ENCODE measurements around the gene OR9A2.
"Not testable (repeated sequence)": the region's sequence is repeated elsewhere in the genome, so short reads cannot be mapped to it uniquely, and the experiment has no call there.

Gene OR9A2

DNA sequence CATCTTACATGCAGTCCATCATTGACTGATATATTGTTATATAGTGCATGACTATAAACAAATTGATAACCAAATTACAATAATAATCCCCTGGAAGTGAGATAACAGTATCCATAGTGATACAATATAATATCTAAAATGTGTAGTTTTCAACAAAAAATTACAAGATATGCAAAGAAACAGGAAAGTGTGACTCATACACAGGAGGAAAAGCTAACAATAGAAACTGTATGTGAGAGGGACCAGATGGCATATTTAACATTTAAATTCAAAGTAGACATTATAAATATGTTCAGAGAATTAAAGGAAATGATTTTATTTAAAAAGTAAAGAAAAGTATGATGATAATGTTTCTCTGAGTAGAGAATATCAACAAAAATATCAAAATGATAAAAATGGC lies 8.0 kb downstream of the OR9A2 start:
- no peak for DNase-seq (ENCODE audit: low spot score)

DNA sequence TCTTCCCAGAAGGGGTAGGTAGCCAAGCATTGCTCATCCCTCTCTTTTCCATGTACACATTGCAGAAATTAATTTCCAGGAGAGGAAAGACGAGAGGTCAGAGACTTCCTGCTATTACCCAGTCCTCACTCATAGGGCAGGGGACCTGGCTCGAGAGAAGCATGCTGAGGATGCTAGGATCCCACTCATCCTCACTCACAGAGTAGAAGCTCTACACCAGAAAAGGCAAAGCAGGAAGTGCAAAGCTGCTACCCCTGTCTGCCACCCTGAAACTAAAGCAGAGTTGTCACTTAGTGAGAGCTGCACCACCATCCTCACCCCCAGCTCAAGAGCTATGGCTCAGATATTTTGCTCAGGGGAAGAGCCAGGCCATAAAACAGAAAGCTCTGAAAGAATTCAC lies 9.9 kb downstream of the OR9A2 start:
- DNase-seq (ENCODE audit: low spot score), result no peak

DNA sequence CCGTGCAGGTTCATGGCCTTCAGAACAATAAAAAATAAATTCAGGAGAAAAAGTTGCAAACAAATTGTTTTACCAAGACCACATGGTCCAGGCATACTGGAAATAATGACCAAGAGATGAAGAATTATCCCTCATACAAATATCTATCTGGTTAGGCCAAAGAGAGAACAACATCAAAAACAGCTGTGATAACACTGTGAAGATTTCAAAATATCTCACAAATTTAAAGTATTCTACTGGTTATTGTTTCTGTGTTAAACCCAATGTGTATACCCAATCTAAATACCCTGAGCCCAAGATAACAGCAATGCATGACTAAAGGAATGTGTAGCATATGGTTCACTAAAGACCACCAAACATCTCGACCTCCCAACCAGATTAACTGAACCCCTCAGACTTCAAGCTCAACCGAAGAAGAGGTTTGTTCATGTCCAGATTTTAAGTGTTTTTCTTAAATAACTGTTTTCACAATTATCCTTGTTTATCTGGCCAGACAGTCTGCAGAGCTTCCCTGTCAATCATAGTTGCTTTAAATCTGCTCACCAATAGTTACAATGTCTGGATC lies 10.9 kb downstream of the OR9A2 start:
- DNase-seq (ENCODE audit: low spot score), result no peak

DNA sequence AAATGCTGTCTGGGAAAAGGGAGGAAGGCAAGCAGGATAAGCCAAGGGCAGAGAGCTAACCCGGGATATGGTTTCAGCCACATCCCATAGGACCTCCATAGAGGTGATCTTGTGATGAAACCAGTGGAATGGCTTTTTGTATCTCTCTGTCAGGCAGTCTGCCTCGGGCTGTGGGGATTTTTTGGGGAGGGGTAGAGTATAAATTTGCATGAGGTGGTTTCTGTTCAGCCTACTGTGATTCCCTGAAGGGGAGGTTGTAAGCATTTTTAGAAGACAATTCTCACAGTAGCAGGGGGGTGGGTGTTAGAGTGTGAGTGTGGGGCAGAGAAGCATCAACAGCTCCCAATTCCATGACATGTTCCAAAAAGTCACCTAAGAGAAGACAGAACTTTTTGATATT lies 11.8 kb downstream of the OR9A2 start:
- no peak for DNase-seq (ENCODE audit: low spot score)

DNA sequence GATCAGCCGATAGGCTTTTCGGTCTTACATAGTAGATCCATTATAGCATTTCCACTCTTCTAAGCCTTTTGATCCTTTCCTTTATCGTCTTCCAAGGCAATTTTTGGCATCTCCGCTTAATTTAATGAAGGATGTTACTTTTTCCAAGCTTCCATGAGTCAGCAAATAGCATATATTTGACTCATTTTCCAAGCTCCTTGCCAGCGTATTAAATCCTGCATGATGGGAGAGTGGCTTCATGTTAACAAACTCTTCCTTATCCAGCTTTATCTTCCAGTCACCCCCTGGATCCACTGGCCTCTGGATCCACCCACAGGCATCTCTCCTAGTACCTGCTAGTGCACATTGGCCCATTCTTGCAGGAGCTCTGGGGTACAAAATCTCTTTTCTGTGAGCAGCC lies 13.0 kb downstream of the OR9A2 start:
- peak; percentile 62 for DNase-seq (ENCODE audit: low spot score)

DNA sequence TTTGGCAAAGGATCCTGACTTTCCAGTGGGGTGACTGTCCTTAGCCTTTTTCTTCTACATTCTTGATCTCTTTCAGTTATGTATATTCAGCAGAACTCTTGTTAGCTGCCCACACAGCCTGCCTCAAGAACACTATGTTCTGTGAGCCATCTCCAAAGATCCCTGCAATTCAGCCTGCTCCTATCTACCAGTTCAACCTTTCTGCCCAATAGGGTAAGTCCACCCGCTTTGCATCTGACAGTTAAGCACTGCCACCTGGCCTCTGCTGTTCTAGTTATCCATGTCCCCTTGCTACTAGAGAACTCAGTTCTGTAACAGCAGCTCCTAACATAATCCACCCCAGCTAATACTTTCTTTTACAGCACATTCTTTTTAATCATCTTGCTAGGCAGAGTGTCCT lies 13.5 kb downstream of the OR9A2 start:
- no peak for DNase-seq (ENCODE audit: low spot score)

DNA sequence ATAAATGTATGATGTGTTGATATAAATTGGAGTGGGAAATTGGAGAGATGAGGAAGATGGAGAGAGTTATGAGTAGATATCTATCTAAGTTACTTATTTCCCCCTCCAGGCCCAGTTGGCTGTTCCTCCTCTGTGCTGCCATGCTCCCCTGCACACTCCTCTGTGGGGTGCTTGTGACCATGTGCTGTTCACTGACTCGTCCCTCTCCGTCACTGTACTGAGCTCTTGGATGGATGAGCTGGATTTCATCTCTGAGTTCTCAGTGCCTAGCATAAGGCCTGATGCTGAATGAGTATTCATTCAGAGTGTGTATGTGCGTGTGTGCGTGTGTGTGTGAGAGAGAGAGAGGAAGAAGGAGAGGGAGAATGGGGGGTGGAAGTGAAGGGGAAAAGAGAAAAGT lies 14.5 kb downstream of the OR9A2 start:
- no peak for DNase-seq (ENCODE audit: low spot score)

DNA sequence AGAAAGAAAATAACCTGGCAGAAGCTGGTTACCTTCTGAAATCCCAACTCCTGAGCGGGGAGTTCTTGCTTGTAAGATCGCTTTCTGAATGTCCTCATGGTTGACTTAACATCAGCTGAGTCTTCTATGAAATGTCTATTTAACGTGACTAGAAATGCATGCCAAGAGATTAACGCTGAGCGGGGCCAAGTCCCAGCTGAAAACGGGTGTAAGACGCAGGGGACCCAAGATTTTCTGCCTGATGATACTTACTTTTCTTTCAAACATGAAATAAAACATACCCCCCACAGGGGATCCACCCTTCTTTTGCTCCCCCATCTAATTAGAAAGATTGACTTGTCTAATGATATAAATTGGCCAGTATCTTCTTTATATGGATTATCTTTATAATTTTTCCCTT lies 14.9 kb downstream of the OR9A2 start:
- DNase-seq (ENCODE audit: low spot score), result no peak

DNA sequence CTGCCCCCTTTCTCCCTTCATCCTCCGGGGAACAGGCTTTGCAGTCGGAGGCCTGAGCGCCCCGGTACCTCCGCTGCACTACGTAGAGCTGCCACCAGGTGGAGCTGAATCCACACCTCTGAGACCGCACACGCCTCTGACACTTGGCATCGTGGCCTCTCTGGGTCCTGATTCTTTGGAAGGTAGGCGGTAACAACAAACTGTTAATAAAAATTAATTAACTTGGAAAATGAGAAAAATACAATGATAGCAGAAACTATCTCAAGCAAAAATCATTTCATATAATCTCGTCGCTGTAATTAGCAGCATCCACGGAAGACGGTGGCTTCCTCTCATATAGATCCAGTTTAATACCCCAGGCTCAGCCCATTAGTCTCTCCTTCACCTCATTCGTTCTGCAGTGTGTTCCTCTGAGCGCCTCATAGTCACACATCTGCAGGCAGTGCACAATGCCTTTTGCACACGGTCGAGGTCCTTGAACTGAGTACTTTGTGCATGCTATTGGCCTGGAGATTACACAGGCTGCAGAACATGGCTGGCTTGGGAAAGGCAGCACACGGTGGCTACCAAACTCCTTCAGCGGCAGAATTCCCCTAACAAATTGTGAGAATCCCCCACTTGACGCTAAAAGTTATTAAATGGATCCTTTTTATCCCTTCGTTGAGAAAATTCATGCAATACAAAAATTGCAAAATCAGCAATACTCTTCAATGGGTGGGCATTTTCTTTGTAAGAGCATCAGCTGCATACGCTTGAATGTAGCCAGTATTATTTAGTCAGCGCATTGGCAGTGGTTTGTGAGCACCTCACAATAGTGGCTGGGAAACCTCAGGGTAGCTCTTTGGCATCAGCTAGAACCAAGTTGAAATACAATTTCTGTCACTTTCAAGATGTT lies 18.7 kb downstream of the OR9A2 start:
- peak; percentile 74 for DNase-seq (ENCODE audit: low spot score)

DNA sequence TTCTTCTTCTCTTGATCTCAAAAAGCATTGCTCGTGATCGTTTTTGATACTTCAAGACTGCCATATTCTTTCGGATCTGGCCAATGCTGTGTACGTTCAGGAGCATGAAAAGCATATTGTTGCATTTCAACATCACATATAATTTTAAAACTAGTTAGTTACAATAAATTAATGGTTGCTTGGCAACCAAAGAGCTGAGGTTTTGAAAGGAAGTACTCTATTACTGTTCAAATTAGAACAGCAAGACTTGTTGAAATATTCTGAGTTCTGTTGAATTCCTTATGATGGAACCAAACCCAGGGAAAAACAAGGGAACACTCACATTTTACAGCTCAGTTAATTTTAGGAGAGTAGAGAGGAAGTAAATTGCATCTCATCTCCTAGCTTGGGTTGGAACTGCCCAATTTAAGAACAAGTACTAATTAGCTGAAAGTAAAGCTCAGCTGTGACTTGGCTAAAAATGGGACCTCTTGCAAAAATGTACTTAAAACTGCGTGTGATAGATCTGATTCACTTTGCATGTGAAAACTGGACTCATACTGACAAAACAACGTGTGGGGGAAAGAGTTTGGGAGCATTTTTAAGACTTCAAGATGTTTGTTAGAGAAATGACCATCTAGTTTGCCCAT lies 21.2 kb downstream of the OR9A2 start:
- no peak for DNase-seq (ENCODE audit: low spot score)

DNA sequence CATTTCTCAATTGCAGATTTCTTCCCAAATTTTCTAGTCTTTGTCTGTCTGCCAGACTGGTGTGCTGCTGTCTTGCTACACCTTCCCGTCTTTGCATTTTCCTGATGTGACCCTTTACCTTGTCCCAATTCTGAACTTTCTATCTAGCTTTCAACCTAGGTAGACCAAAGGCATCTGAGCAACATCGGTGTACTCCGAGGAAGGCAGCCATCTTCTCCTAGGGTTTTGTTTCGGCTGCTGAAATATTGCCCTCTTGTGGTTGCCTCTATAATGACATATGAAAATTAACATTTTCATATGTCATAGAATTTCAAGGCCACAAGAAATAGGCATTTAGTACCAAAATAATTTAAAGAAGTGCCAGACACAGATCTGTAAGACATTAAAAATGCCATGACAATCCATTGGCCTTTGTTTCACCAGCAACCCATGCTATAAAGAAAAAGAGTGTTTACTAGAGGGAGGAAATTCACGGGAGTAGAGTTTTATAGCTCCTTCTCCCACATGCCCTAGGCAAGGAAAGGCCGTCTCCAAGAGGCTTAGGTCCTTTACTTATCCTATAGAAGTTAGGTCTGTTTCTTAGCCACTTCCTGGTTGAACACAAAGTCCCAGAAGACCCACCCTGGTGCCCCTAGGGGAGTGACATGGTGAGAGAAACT lies 23.4 kb downstream of the OR9A2 start:
- peak; percentile 77 for DNase-seq (ENCODE audit: low spot score)

DNA sequence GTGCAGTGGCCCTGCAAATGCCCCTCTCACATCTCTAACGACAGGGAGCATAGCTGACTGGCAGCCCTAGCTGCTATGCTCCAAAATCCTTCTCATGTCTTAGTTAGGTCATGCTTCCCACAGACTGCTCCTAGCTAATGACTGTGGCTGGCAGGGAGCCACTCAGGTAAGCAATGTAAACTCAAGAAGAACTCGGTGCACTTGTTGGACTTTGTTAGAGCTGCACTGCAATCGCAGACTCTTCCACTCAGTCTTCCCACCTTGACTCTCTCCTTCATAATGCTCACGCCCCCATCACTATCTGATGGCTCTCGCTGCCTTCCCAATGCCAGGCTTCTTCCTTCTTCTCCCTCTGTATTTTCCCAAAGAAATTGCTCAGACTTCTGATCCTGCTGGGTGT lies 24.0 kb downstream of the OR9A2 start:
- no peak for DNase-seq (ENCODE audit: low spot score)

DNA sequence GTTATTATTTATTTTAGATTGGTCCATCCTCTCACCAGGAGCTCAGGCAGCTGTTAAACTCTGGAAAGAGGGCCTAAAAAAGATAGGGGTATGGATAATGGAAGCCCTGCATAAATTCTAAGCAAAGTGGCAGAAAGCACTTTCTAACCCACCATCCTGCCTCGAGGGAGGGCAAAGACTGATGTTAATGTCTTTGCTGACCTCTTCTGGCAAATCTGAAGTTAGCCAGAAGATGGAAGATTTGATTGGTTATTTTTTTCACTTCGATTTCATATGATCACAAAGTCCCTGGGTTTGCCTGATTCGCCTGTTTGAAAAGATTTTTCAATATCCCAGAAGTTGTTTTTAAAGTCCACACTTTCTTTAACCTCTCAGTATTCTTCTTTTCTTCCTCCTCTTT lies 24.8 kb downstream of the OR9A2 start:
- DNase-seq (ENCODE audit: low spot score), result peak; percentile 63

DNA sequence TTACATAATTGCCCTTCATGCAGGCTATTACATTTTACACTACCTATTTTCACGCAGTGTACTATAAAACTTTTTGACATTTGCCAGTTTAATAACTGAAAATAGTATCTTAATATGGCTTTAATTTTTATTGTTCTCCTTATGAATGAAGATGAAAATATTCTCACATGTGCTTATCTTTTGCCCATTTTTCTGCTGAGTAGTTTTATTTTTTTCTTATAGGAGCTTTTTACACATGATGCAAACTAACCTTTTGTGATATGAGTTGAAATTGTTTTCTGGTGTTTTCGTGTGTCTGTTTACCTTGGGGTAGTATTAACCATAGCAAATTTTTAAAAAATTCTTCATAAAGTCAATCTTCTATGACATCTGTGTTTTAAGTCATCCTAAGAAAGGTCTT lies 26.3 kb downstream of the OR9A2 start:
- no peak for DNase-seq (ENCODE audit: low spot score)

DNA sequence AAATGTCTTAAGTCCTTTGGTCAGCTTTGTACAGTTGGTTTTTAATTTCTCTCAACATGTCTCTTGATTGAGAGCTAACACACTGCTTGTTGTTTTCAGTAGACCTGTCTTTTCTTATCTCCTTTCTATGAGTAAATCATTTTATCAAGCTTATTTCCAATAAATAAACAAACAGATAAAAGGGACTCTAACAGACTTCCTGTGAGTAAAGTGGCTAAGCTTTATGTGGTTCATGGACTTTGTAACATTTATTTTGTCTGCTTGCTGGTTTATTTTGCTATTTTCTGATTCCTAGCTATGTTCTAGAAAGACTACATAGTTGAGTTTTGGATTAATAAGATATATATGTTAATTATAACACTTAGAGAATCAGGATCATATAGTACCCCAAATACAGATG lies 27.1 kb downstream of the OR9A2 start:
- no peak for DNase-seq (ENCODE audit: low spot score)

DNA sequence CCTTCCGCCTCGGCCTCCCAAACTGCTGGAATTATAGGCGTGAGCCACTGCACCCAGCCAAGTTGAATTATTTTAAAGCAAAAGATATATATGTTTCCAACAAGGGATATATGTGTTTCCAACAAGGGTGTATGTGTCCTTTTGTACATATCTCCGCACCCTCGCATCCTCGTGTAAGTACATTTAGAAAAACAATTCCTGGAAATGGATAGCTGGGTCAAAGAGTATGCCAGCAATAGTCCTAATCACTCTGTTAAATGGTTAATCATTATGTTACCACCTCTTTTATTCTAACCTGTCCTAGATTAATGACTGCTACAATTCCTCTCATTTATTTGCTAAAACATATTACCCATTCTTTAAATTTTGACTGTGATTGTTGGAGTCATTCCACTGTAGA lies 28.0 kb downstream of the OR9A2 start:
- no peak for DNase-seq (ENCODE audit: low spot score)

DNA sequence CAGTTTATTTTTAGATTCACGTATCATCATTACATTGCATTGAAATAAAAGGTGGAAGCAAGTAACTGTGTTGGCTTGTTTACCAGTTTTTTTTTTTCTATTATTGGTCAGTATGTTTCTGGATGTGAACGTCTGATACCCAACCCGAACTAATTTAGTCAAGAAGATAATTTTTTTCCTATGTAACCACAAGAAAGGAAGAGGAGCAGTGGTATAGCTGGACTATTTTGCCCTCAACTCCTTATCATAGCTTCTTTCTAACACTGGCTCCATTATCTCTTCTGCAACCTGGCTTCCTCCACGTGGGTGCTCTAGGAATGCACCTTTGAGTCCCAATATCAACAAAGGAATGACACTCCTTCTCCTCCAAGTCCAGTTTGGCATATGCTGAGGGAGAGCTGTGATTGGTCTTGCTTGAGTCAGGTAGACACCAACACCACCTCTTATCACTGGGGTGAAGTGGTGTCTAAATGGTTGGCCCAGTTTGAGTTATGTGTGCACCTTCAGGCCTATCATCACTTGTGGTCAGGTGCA lies 29.4 kb downstream of the OR9A2 start:
- DNase-seq (ENCODE audit: low spot score), result no peak

DNA sequence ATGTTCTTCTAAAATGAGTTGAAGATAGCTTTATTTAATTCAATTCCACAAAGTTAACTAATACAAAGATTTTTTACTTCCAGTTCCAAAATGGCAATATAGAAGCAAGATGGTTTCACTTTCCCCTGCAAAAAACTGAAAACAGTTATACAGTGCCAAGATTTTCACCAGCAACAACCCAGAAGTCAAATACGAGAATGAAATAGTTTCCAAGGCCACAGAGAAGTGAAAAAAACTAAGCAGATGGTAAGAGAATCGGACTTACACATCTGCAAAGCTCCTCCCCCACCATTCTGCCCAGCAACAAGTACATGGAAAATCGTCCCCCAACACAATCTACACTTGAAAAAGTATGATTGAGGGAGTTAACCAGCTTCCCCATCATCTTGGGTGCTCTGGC lies 34.5 kb downstream of the OR9A2 start:
- no peak for DNase-seq (ENCODE audit: low spot score)

DNA sequence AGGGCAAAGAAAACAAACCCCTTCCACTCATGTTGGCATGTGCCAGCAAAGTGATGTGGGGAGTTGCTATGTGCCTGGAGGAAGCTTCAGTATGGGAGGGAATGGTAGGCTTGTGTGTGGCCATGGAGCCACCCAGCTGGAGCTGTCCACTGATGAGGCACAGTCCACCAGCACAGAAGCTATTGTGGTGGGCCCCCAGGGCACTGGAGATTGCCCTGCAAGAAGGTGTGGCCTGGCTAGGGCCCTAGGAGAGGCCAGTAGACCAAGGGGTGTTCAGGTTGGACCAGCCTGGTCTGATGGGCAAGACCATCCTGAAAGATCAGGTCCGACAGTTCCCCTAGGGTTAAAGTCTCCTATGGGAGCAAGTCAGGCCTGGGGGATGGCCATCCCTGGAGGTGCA lies 42.6 kb downstream of the OR9A2 start:
- no peak for DNase-seq (ENCODE audit: low spot score)

DNA sequence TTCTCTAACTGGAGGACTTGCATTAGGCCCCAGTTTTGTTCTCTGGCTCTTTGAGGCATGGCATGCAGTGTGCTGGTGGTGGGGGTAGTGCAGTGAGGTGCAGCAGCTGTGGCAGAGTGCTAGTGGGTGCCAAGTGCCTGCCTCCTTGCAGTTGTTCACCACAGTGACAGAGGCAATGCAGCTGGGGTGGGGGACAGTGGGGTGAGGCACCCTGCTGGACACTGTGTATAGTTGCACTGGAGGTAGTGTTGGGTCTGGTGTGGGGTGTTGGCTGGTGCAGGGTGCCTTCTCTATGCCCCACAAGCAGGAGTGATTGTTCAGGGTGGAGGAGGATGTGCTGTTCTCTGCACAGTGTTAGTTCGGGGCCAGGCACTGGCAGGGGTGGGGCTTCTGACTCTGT lies 43.1 kb downstream of the OR9A2 start:
- DNase-seq (ENCODE audit: low spot score), result no peak

DNA sequence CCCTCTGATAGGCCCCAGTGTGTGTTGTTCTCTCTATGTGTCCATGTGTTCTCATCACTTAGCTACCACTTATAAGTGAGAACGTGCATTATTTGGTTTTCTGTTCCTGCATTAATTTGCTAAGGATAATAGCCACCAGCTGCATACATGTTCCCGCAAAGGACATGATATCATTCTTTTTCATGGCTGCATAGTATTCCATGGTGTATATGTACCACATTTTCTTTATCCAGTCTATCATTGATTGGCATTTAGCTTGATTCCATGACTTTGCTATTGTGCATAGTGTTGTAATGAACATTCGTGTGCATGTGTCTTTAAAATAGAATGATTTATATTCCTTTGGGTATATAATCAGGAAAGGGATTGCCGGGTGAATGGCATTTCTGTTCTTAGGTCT lies 48.5 kb downstream of the OR9A2 start:
- not testable (repeated sequence) for DNase-seq (ENCODE audit: low spot score)

All from RKO (cell line).